Ishikawa (cell line): ENCODE results near the gene CTNNA1.

ENCODE experiments used
- CEBPB ChIP-seq: IDR thresholded peaks from 2 replicates; pipeline ENCODE4 v1.6.1; 2012
- EGR1 ChIP-seq: IDR thresholded peaks from 2 replicates; pipeline ENCODE4 v1.6.1; 2012
- EP300 ChIP-seq: IDR thresholded peaks from 2 replicates; pipeline ENCODE4 v1.6.1; 2012; ENCODE audit warnings: borderline replicate concordance
- NFIC ChIP-seq: IDR thresholded peaks from 2 replicates; pipeline ENCODE4 v1.6.1; 2012
- RAD21 ChIP-seq: IDR thresholded peaks from 2 replicates; pipeline ENCODE4 v1.6.1; 2012; ENCODE audit warnings: low read depth
- TAF1 ChIP-seq: IDR thresholded peaks from 2 replicates; pipeline ENCODE4 v1.6.1; 2012; ENCODE audit warnings: low read depth, mild to moderate bottlenecking
- TEAD4 ChIP-seq: IDR thresholded peaks from 2 replicates; pipeline ENCODE4 v1.6.1; 2012
- YY1 ChIP-seq: IDR thresholded peaks from 2 replicates; pipeline ENCODE4 v1.6.1; 2012; ENCODE audit warnings: low read depth
- TF ChIP-seq, protein P1 (sequence below): IDR thresholded peaks from 2 replicates; pipeline ENCODE4 v1.6.1; 2012
- TF ChIP-seq, protein P2 (sequence below): IDR thresholded peaks from 2 replicates; pipeline ENCODE4 v1.6.1; 2012; ENCODE audit warnings: low read depth, mild to moderate bottlenecking

DNA sequence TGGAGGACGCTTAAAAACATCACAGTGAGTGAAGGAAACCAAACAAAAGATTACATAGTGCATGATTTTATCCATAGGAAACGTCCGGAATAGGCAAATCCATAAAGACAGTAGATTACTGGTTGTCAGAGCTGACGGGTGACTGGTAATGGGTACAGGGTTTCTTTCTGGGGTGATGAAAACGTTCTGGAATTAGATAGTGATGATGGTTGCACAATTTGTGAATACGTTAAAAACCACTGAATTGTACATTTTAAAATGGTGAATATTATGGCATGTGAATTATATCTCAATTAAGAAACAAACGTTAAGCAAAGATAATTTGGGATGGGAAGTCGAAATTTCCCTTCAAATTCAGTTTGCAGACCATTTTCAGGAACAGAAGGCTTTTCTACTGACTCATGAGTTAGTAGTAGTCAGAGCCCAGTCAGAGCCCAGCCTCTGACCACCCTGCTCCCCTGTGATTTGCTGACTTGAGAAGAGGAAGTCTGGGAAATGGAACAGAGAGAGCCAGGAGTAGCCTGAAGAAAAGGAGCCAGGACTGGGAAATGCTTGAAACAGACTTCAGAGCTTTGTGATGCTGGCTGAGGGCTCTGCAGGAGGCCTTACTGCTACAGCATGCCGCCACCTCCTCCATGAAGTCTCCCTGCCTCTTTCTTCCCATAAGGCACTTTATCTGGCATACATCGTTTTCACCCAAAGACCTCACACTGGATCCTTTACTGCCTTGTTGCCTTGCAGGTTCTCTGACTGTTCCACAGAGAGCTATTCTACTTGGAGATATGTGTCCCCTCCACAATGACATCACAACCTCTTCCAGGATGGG, 46.4 kb upstream of the CTNNA1 start:
- no peak for TF ChIP-seq EGR1
- no peak for TF ChIP-seq EP300
- TF ChIP-seq CEBPB, result no peak
- TF ChIP-seq, protein P1, sequence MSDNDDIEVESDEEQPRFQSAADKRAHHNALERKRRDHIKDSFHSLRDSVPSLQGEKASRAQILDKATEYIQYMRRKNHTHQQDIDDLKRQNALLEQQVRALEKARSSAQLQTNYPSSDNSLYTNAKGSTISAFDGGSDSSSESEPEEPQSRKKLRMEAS, result no peak
- TF ChIP-seq RAD21, result no peak
- TF ChIP-seq, protein P2, sequence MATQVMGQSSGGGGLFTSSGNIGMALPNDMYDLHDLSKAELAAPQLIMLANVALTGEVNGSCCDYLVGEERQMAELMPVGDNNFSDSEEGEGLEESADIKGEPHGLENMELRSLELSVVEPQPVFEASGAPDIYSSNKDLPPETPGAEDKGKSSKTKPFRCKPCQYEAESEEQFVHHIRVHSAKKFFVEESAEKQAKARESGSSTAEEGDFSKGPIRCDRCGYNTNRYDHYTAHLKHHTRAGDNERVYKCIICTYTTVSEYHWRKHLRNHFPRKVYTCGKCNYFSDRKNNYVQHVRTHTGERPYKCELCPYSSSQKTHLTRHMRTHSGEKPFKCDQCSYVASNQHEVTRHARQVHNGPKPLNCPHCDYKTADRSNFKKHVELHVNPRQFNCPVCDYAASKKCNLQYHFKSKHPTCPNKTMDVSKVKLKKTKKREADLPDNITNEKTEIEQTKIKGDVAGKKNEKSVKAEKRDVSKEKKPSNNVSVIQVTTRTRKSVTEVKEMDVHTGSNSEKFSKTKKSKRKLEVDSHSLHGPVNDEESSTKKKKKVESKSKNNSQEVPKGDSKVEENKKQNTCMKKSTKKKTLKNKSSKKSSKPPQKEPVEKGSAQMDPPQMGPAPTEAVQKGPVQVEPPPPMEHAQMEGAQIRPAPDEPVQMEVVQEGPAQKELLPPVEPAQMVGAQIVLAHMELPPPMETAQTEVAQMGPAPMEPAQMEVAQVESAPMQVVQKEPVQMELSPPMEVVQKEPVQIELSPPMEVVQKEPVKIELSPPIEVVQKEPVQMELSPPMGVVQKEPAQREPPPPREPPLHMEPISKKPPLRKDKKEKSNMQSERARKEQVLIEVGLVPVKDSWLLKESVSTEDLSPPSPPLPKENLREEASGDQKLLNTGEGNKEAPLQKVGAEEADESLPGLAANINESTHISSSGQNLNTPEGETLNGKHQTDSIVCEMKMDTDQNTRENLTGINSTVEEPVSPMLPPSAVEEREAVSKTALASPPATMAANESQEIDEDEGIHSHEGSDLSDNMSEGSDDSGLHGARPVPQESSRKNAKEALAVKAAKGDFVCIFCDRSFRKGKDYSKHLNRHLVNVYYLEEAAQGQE, result no peak
- no peak for TF ChIP-seq YY1
- no peak for TF ChIP-seq NFIC
- TF ChIP-seq TEAD4, result no peak
- TF ChIP-seq TAF1, result no peak
